K562 (cell line): ENCODE measurements around the gene CHI3L1. TPM values are rescaled to one million over a fixed set of nuclear protein-coding genes. Genes with fewer than 3 reads are reported as not detected.

Source experiments
- ATAC-seq: fragments of 200-7000 bp; cut with Tn5 transposase; 3 replicates; pipeline ENCODE4 v1.9.1; 2020; ENCODE audit warnings: moderate library complexity
- BruUV-seq: library from RNA; stranded (reverse); fragments of 400-500 nt; replicated peaks from 2 replicates; lab custom pipeline; 2021; lab: Mats Ljungman, UMichigan
- CTCF ChIA-PET: fragments of 300-600 bp; formaldehyde crosslinking; extraction: SDS; loops from one replicate; lab custom pipeline; 2021; ENCODE audit warnings: low intra/inter-chr PET ratio; lab: Yijun Ruan, JAX
- POLR2A ChIA-PET: fragments of 300-600, 350-650 bp; sonication (Branson Sonifier 250); formaldehyde crosslinking; extraction: SDS; loops from one replicate; lab custom pipeline; 2021; ENCODE audit warnings: antibody characterized with exemption, inconsistent platforms; lab: Yijun Ruan, JAX
- DNase-seq, 4 experiments: peaks; one replicate each; pipeline versions ENCODE4 v3.0.0 to v3.0.0-alpha.2; 2011 to 2018; ENCODE audit warnings: low spot score in 3 of 4, mixed read lengths in 3 of 4; ENCODE audit errors: extremely low read depth in 1 of 4
- FAIRE-seq: peaks from 2 replicates; lab custom pipeline; 2011; peaks lifted over from hg19 to GRCh38; lab: Jason Lieb, UNC
- H2AFZ ChIP-seq: 2 replicates; pipeline ENCODE4 v1.6.0; 2011; ENCODE audit warnings: low read depth, low read length, control low read depth, inconsistent platforms
- H3K27ac ChIP-seq: fragments of 200-600 bp; 3 replicates; pipeline ENCODE4 v1.8.0; 2011; ENCODE audit warnings: low read depth, mild to moderate bottlenecking, control low read depth, inconsistent platforms, low read length, moderate library complexity, mixed read lengths; ENCODE audit errors: extremely low read depth
- H3K27me3 ChIP-seq, 2 experiments: fragments of 300-600 bp in 1 of 2; 2 replicates in 1 of 2; 3 replicates in 1 of 2; pipeline versions ENCODE4 v1.6.0 to v1.8.0; 2011; ENCODE audit warnings: inconsistent platforms in 2 of 2, low read length in 2 of 2, mild to moderate bottlenecking in 1 of 2, mixed read lengths in 1 of 2, moderate library complexity in 1 of 2; ENCODE audit not compliant: control insufficient read depth in 2 of 2, insufficient read depth in 2 of 2
- H3K36me3 ChIP-seq: fragments of 300-600 bp; 3 replicates; pipeline ENCODE4 v1.8.0; 2011; ENCODE audit warnings: mild to moderate bottlenecking, low read length, inconsistent platforms; ENCODE audit not compliant: control insufficient read depth, insufficient read depth
- H3K4me1 ChIP-seq, 2 experiments: fragments of 200-600 bp in 1 of 2; replicated peaks in 1 of 2; 2 replicates in 1 of 2; 3 replicates in 1 of 2; pipeline versions ENCODE4 v1.5.1 to v1.8.0; 2011; ENCODE audit warnings: inconsistent platforms in 2 of 2, low read length in 2 of 2, mild to moderate bottlenecking in 1 of 2, mixed read lengths in 1 of 2, moderate library complexity in 1 of 2; ENCODE audit not compliant: control insufficient read depth in 2 of 2, insufficient read depth in 2 of 2
- H3K4me2 ChIP-seq: 2 replicates; pipeline ENCODE4 v1.6.1; 2011; ENCODE audit warnings: low read length, control low read depth, inconsistent platforms, mixed read lengths; ENCODE audit not compliant: insufficient read depth
- H3K4me3 ChIP-seq: fragments of 200-600 bp; sonication (generic), shearing (Covaris generic); 2 replicates; pipeline ENCODE4 v1.5.1; 2016; ENCODE audit warnings: control low read depth, inconsistent platforms
- H3K79me2 ChIP-seq: fragments of 200-600 bp; 3 replicates; pipeline ENCODE4 v1.8.0; 2011; ENCODE audit warnings: low read length, inconsistent platforms; ENCODE audit not compliant: control insufficient read depth, insufficient read depth
- H3K9ac ChIP-seq, 2 experiments: 2 replicates each; pipeline versions ENCODE4 v1.6.0 to v1.6.1; 2011; ENCODE audit warnings: low read depth in 2 of 2, low read length in 2 of 2, control low read depth in 1 of 2, inconsistent platforms in 1 of 2, mild to moderate bottlenecking in 1 of 2, mixed read lengths in 1 of 2; ENCODE audit not compliant: insufficient read depth in 1 of 2
- H3K9me1 ChIP-seq: one replicate; pipeline ENCODE4 v1.6.0; 2011; ENCODE audit warnings: inconsistent platforms, mild to moderate bottlenecking, low read length, moderate library complexity; ENCODE audit not compliant: control insufficient read depth, insufficient read depth
- H3K9me3 ChIP-seq: replicated peaks from 2 replicates; pipeline ENCODE4 v1.5.1; 2011; ENCODE audit warnings: low read depth, low read length, inconsistent platforms; ENCODE audit not compliant: control insufficient read depth, insufficient read depth
- H4K20me1 ChIP-seq: replicated peaks from 2 replicates; pipeline ENCODE4 v1.6.1; 2011; ENCODE audit warnings: low read length, inconsistent platforms, mixed read lengths; ENCODE audit not compliant: control insufficient read depth, insufficient read depth
- BCL6 ChIP-seq: fragments of 250-450 bp; sonication (Bioruptor Pico); IDR thresholded peaks from 2 replicates; pipeline ENCODE4 v1.4.0; 2020
- EWSR1 ChIP-seq: fragments of 450-650 bp; IDR thresholded peaks from 2 replicates; pipeline ENCODE4 v1.6.1; 2018; ENCODE audit warnings: borderline replicate concordance, mild to moderate bottlenecking, low read depth, moderate library complexity; ENCODE audit not compliant: partially characterized antibody
- FOXM1 ChIP-seq, 2 experiments: fragments of 450-650 bp in 1 of 2; sonication (generic) in 1 of 2; formaldehyde crosslinking in 1 of 2; IDR thresholded peaks; 2 replicates each; pipeline versions ENCODE4 v1.6.1 to v1.9.0; 2017 to 2022; ENCODE audit warnings: low read depth in 2 of 2, mild to moderate bottlenecking in 2 of 2, missing genetic modification reagents in 1 of 2, moderate library complexity in 1 of 2
- GTF2F1 ChIP-seq: IDR thresholded peaks from 2 replicates; pipeline ENCODE4 v1.6.1; 2011; ENCODE audit warnings: low read depth, low read length, improper control_type of control experiment
- MCM7 ChIP-seq, 2 experiments: fragments of 450-650 bp; IDR thresholded peaks; 2 replicates each; pipeline ENCODE4 v1.6.1; 2016 to 2018
- NCOA2 ChIP-seq, 2 experiments: fragments of 450-650 bp; IDR thresholded peaks; 2 replicates each; pipeline ENCODE4 v1.6.1; 2018; ENCODE audit warnings: mild to moderate bottlenecking in 2 of 2, moderate library complexity in 1 of 2; ENCODE audit not compliant: partially characterized antibody in 2 of 2
- NEUROD1 ChIP-seq: fragments of 150-350 bp; IDR thresholded peaks from 2 replicates; pipeline ENCODE4 v1.6.1; 2014; ENCODE audit warnings: borderline replicate concordance, low read length, low read depth; ENCODE audit not compliant: partially characterized antibody
- POLR2G ChIP-seq: fragments of 200-400 bp; formaldehyde crosslinking; IDR thresholded peaks from 2 replicates; pipeline ENCODE4 v1.6.1; 2017; ENCODE audit warnings: low read depth, mild to moderate bottlenecking, antibody characterized with exemption, low read length, moderate library complexity
- SFPQ ChIP-seq: fragments of 200-400 bp; formaldehyde crosslinking; IDR thresholded peaks from 2 replicates; pipeline ENCODE4 v1.6.1; 2017; ENCODE audit warnings: mild to moderate bottlenecking, low read depth, low read length, moderate library complexity
- SP2 ChIP-seq: IDR thresholded peaks from 2 replicates; pipeline ENCODE4 v1.6.1; 2011; ENCODE audit warnings: mild to moderate bottlenecking, low read depth, low read length, moderate library complexity; ENCODE audit not compliant: poor library complexity, severe bottlenecking; ENCODE audit errors: extremely low read depth
- TBP ChIP-seq: optimal IDR thresholded peaks from 2 replicates; pipeline ENCODE3; 2011; ENCODE audit warnings: low read depth, low read length, improper control_type of control experiment
- TRIM25 ChIP-seq: fragments of 450-650 bp; IDR thresholded peaks from 2 replicates; pipeline ENCODE4 v1.7.0; 2016; ENCODE audit warnings: borderline replicate concordance
- U2AF1 ChIP-seq: fragments of 200-400 bp; formaldehyde crosslinking; optimal IDR thresholded peaks from 2 replicates; pipeline ENCODE3; 2017; ENCODE audit warnings: mild to moderate bottlenecking, low read depth, low read length, moderate library complexity
- ZNF764 ChIP-seq: fragments of 250-450 bp; sonication (Bioruptor Pico); IDR thresholded peaks from 2 replicates; pipeline ENCODE4 v1.4.0; 2020; ENCODE audit warnings: low read depth, mild to moderate bottlenecking, moderate library complexity
- WGBS: fragments of 100-300 bp; shearing (Covaris generic); methylation state at CpG from one replicate; pipeline ENCODE4 v1.1.6; 2016; ENCODE audit warnings: low coverage, mixed read lengths; ENCODE audit not compliant: insufficient coverage; ENCODE audit errors: missing lambda C conversion rate; 5-methylcytosine and 5-hydroxymethylcytosine counted together
- in situ Hi-C: fragments of 300-500 bp; cut with MboI; formaldehyde crosslinking; loops from 4 replicates; pipeline ENCODE4 v1.15.0; 2018; ENCODE audit warnings: inconsistent platforms, mixed read lengths
- intact Hi-C: fragments of 100-400 bp; cut with micrococcal nuclease; formaldehyde crosslinking; loops from 2 replicates; pipeline ENCODE4 v1.14.2; 2022
- polyA plus RNA-seq, 8 experiments: library from polyadenylated mRNA; depleted of rRNA in 4 of 8; stranded (reverse) in 5 of 8; unstranded in 3 of 8; fragments of >200 nt; fragmentation: Nextera tagmentation in 2 of 8; fragmentation: Illumina TruSeq in 1 of 8; extraction: Ambion mirVana in 2 of 8; extraction: Trizol in 1 of 8; gene quantifications; 2 replicates each; pipeline versions ENCODE4 v1.2.1 to v1.2.3, GENCODE V29; 2011 to 2014; ENCODE audit warnings: inconsistent platforms in 1 of 8, missing spikeins in 1 of 8
- total RNA-seq, 7 experiments: library from RNA; depleted of rRNA in 6 of 7; stranded (reverse); fragments of >200 nt in 6 of 7; fragmentation: Illumina TruSeq in 2 of 7; extraction: Trizol in 2 of 7; gene quantifications; 2 replicates each; pipeline versions ENCODE4 v1.2.1 to v1.2.3, GENCODE V29; 2011 to 2021; ENCODE audit warnings: low replicate concordance in 1 of 7

Gene CHI3L1
- total and polyA plus RNA-seq, 9 of the 15 experiments (the other 6 are each of a cell fraction or from before 2014, with no cell fraction given): not detected

GRCh38 chr1:203143641-203144040 is 42.9 kb downstream of the CHI3L1 start:
- ATAC-seq: no peak
- Histone ChIP-seq H3K79me2 (no peaks in the 10 kb centered on the region), H3K9ac (no peak overlapping the region), H3K27ac (no peak overlapping the region), H3K36me3 (no peaks in the 10 kb centered on the region), H3K4me1 (no peaks in the 10 kb centered on the region), H2AFZ (no peak overlapping the region), H3K4me2 (no peak overlapping the region), H3K9me1 (no peaks in the 10 kb centered on the region), H3K9me3 (no peaks in the 10 kb centered on the region), H3K27me3 (peaks cover 35 to 83% of the 10 kb centered on the region in 2 experiments), H4K20me1 (peaks cover 6% of the 10 kb centered on the region), H3K4me3 (no peak overlapping the region)
- WGBS: 2% methylated on average over 11 of the region's 11 CpGs
- no peak for DNase-seq
- intact Hi-C loops: no loop called here
- TF ChIP-seq TBP (no peak), POLR2G (no peak), GTF2F1 (no peak), SFPQ (no peak), NCOA2 (IDR thresholded peaks at IDR 0.05; ENCODE audit: partially characterized antibody in 2 of 2) (no peak), TRIM25 (no peak), U2AF1 (no peak), FOXM1 (IDR thresholded peaks at IDR 0.05; ENCODE audit: low read depth) (no peak), FOXM1 (CRISPR knock-in tag; IDR thresholded peaks at IDR 0.05; ENCODE audit: low read depth) (no peak), MCM7 (IDR thresholded peaks at IDR 0.05) (no peak), BCL6 (CRISPR knock-in tag) (no peak), NEUROD1 (no peak), EWSR1 (no peak), ZNF764 (CRISPR knock-in tag) (no peak), SP2 (no peak)
- BruUV-seq: no TSS peak
- POLR2A ChIA-PET: no interaction called here
- in situ Hi-C loops: no loop called here
- FAIRE-seq: no peak
- CTCF ChIA-PET: no interaction called here
